Ovary (tissue), 9 donors: ENCODE results near the gene CCK. TPM values are rescaled to one million over a fixed set of nuclear protein-coding genes. Genes with fewer than 3 reads are reported as not detected.

Source experiments
- DNase-seq, 5 donors: peaks; one replicate each; pipeline ENCODE4 v3.0.0-alpha.2; 2019 to 2020
- H3K27ac ChIP-seq, 2 donors: fragments of 200-600 bp; one replicate each; pipeline versions ENCODE4 v1.5.1 to v1.8.0; 2019 to 2022
- H3K27me3 ChIP-seq: fragments of 200-600 bp; one replicate; pipeline ENCODE4 v1.8.0; 2022
- H3K36me3 ChIP-seq: fragments of 200-600 bp; sonication (generic); one replicate; pipeline ENCODE4 v1.5.1; 2019
- H3K4me1 ChIP-seq: one replicate; pipeline ENCODE4 v1.8.1; 2013; ENCODE audit warnings: mild to moderate bottlenecking, moderate library complexity; ENCODE audit not compliant: insufficient read depth
- H3K4me3 ChIP-seq: fragments of 200-600 bp; sonication (generic); one replicate; pipeline ENCODE4 v1.5.1; 2017
- H3K9me3 ChIP-seq, 2 donors: fragments of 200-600 bp in 1 of 2; sonication (generic) in 1 of 2; one replicate each; pipeline versions ENCODE4 v1.5.1 to v1.8.1; 2013 to 2019; ENCODE audit warnings: mild to moderate bottlenecking in 1 of 2, moderate library complexity in 1 of 2
- EP300 ChIP-seq: sonication (generic); formaldehyde crosslinking; IDR thresholded peaks from one replicate; pipeline ENCODE4 v1.6.1; 2017; ENCODE audit warnings: antibody characterized with exemption
- POLR2A ChIP-seq: fragments of 450-650 bp; IDR thresholded peaks from one replicate; pipeline ENCODE4 v1.6.1; 2017; ENCODE audit warnings: antibody characterized with exemption, mild to moderate bottlenecking, moderate library complexity
- WGBS, 3 donors: extraction: QIAGEN DNeasy Blood & Tissue Kit in 1 of 3; methylation state at CpG; one replicate each; pipeline versions ENCODE4 v1.1.5 to v1.1.7; 2013 to 2017; 5-methylcytosine and 5-hydroxymethylcytosine counted together
- intact Hi-C, 4 donors: fragments of 100-400 bp; cut with DNase I; formaldehyde crosslinking; loops; one replicate each; pipeline versions ENCODE4 v1.11.0 to v1.15.1; 2022 to 2023
- polyA plus RNA-seq, 2 donors: library from polyadenylated mRNA; stranded (reverse); fragments of 200-250 nt in 1 of 2; fragments of 350-450 nt in 1 of 2; fragmentation: Illumina TruSeq in 1 of 2; extraction: RNeasy Lipid Tissue Mini Kit (QIAGEN cat#74804) in 1 of 2; gene quantifications; one replicate each; pipeline ENCODE4 v1.2.3, GENCODE V29; 2013 to 2014
- total RNA-seq, 7 donors: library from RNA; depleted of rRNA in 2 of 7; stranded (reverse); fragments of >200 nt in 2 of 7; fragmentation: NEBNext Ultra II Directional in 3 of 7; extraction: Animal tissue kit (Norgen Biotek cat#: 25700) in 3 of 7; gene quantifications; one replicate each; pipeline versions ENCODE4 v1.1.0 to v1.2.4, GENCODE V29; 2016 to 2023
- TF ChIP-seq, protein P1 (sequence below), 3 donors: fragments of 450-650 bp in 2 of 3; fragments of 200-600 bp in 1 of 3; IDR thresholded peaks; one replicate each; pipeline versions ENCODE4 v1.5.1 to v1.8.0; 2016 to 2022; ENCODE audit warnings: antibody characterized with exemption in 3 of 3, mild to moderate bottlenecking in 1 of 3
- donor health status: DM: no; HTN: no; CAD: no; lungs with moderate emphysema.
- donor health status: DM: no; HTN: no; CAD: no.
- donor health status: Bipolar disorder and iron deficiency.
- donor health status: DM: yes; HTN: yes; CAD: no.
- donor health status: DM: no; HTN: no; CAD: no.
- donor health status: DM: yes; HTN: yes; CAD: no.

The CCK gene
- total and polyA plus RNA-seq, 9 donors: not detected

DNA sequence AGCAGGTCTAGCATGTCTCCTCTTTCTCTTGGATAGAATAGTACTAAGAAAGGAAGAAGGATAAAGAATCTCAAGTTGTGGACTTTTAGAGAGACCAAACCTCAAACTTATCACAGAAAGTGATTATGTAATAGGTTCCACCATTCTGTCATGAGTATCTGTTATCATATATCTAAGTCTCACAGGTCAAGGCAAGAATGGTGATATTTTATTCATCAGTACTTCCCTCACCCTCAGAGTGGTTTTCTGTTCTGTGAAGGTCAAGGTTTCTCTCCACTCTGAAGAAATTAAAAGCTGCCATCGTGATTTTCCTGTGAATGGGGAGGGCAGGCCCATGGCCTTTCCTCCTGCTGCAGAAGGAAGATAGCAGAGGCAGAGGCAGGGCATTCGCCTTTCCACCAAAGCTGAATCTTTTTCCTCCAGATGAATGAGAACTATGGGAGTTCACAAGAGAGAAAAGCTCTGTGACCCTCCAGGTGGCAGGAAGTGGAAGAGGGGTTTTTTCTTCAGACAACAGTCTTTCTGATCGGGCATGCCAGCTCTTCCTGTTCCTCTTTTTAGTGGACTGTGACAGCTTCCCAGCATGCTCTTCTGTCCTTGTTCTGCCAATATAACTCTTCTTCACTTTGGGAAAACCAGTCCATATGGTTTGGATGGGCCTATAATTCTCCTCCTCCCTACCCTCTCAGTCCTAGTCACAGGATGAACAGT lies 37.1 kb upstream of the CCK start:
- TF ChIP-seq, protein P1, sequence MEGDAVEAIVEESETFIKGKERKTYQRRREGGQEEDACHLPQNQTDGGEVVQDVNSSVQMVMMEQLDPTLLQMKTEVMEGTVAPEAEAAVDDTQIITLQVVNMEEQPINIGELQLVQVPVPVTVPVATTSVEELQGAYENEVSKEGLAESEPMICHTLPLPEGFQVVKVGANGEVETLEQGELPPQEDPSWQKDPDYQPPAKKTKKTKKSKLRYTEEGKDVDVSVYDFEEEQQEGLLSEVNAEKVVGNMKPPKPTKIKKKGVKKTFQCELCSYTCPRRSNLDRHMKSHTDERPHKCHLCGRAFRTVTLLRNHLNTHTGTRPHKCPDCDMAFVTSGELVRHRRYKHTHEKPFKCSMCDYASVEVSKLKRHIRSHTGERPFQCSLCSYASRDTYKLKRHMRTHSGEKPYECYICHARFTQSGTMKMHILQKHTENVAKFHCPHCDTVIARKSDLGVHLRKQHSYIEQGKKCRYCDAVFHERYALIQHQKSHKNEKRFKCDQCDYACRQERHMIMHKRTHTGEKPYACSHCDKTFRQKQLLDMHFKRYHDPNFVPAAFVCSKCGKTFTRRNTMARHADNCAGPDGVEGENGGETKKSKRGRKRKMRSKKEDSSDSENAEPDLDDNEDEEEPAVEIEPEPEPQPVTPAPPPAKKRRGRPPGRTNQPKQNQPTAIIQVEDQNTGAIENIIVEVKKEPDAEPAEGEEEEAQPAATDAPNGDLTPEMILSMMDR (IDR thresholded peaks at IDR 0.05): no peak
- TF ChIP-seq POLR2A (no peak), EP300 (no peak)
- no peak for DNase-seq
- H3K4me1 ChIP-seq: no peaks in the 10 kb centered on the region
- H3K4me3 ChIP-seq: no peak overlapping the region
- 43 to 60% (median 52%) methylated on average over 3 of the region's 3 CpGs for WGBS, 3 donors
- no peaks in the 10 kb centered on the region for H3K9me3 ChIP-seq
- no peak overlapping the region for H3K27ac ChIP-seq
- no peaks in the 10 kb centered on the region for H3K27me3 ChIP-seq
- intact Hi-C loops: no loop called here
- H3K36me3 ChIP-seq: no peaks in the 10 kb centered on the region

DNA sequence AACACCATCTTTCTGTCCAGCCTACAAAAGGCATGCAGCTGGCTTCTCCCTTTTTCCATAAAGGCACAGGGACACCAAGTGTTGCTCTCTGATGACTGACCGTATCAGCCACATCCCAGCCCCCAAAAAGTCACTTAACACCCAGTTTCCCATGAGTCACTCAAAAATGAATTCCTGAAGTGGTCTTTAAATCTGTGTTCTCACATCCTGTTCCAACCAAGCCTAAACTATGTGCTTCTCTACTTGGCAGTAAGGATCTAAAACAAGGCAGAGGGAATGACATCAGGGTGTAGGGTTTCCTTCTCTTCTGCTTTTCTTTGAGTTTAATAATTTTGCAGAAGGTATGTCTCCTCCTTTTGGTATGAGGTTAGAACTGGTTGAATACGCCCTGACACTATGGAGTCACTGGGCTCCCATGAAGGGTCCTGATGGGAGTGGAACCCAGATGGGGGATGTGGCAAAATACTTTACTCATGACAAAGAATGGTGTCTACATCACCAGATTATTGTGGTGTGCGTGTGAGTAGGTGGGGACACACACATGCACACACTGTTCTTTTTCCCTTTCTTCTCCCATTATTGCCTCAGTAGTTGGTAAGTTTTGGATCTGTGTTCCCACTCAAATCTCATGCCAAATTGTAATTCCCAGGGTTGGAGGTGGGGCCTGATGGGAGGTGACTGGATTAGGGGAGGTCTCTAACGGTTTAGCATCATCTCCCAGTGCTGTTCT lies 35.6 kb upstream of the CCK start:
- WGBS, 3 donors: 44 to 65% (median 47%) methylated on average over 4 of the region's 4 CpGs
- H3K27me3 ChIP-seq: no peaks in the 10 kb centered on the region
- H3K4me1 ChIP-seq: no peaks in the 10 kb centered on the region
- TF ChIP-seq, protein P1 (IDR thresholded peaks at IDR 0.05): no peak
- no peak for TF ChIP-seq EP300
- no peak for TF ChIP-seq POLR2A
- H3K36me3 ChIP-seq: no peaks in the 10 kb centered on the region
- no peaks in the 10 kb centered on the region for H3K9me3 ChIP-seq
- DNase-seq: no peak
- no peak overlapping the region for H3K27ac ChIP-seq
- intact Hi-C loops: no loop called here
- H3K4me3 ChIP-seq: no peak overlapping the region

DNA sequence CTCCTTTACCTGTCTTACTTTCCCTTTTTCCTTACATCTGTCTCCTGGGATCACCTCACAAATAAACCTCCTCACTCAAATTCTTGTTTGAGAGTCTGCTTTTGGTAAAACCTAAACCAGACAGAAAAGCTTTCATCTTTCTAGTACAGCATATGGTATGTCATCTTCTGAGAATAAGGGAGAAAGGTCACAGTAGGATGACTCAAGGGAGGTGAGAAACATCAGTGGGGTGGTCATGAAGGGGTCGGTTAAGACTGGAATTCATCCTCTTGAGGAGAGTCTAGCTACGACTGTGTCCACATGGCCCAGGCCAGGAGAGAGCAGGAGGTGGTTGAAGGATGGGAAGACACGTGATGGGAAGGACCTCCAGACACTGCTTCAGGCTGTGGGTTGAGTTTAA lies 34.8 kb upstream of the CCK start:
- DNase-seq: no peak
- 62 to 69% (median 64%) methylated on average over 3 of the region's 3 CpGs for WGBS, 3 donors
- no peaks in the 10 kb centered on the region for H3K36me3 ChIP-seq
- intact Hi-C loops: no loop called here
- H3K27ac ChIP-seq: no peak overlapping the region
- no peaks in the 10 kb centered on the region for H3K4me1 ChIP-seq
- no peak overlapping the region for H3K4me3 ChIP-seq
- H3K9me3 ChIP-seq: no peaks in the 10 kb centered on the region
- TF ChIP-seq, protein P1 (IDR thresholded peaks at IDR 0.05): no peak
- TF ChIP-seq EP300 (no peak), POLR2A (no peak)
- no peaks in the 10 kb centered on the region for H3K27me3 ChIP-seq

DNA sequence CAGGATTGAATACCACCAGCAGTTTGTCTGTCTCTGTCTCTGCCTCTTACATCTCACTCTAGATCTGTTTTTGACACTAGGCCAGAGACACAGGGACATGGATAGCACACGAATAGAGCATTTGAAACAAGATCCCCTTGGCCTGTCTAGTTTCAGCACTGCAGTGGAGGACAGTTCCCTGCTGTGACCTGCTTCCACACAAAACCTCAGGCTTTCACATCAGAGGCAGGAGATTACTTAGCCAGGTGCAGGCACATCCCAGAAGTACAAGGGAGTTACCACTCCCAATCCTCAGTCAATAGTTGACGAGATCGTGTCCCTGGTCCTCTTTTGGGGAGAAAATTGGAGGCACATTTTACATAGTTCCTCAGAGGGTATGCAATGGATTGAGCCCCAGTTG lies 34.0 kb upstream of the CCK start:
- no peaks in the 10 kb centered on the region for H3K4me1 ChIP-seq
- intact Hi-C loops: no loop called here
- H3K27ac ChIP-seq: no peak overlapping the region
- DNase-seq: no peak
- H3K9me3 ChIP-seq: no peaks in the 10 kb centered on the region
- no peaks in the 10 kb centered on the region for H3K36me3 ChIP-seq
- TF ChIP-seq POLR2A (no peak), EP300 (no peak)
- 4 to 11% (median 5%) methylated on average over 3 of the region's 3 CpGs for WGBS, 3 donors
- no peak overlapping the region for H3K4me3 ChIP-seq
- H3K27me3 ChIP-seq: no peaks in the 10 kb centered on the region

DNA sequence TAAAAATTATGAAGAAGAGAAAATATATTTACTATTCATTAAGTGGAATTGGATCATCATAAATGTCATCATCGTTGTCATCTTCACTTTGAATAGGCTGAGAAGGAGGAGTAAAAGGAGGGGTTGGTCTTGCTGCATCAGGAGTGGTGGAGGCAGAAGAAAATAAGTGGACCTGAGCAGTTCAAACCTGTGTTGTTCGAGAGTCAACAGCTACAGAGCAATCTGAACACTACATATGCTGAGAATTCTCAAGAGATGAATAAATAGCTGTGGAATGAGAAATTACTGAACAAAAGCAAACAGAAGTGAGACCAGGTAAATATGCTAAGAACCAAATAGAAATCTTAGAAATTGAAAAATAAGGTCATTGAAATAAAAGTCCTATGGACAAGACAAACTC lies 32.3 kb upstream of the CCK start:
- Histone ChIP-seq H3K27ac (no peak overlapping the region), H3K4me3 (no peak overlapping the region), H3K9me3 (no peaks in the 10 kb centered on the region), H3K4me1 (no peaks in the 10 kb centered on the region), H3K27me3 (no peaks in the 10 kb centered on the region), H3K36me3 (no peaks in the 10 kb centered on the region)
- DNase-seq: no peak
- intact Hi-C loops: no loop called here
- 71 to 78% (median 74%) methylated on average over 2 of the region's 2 CpGs for WGBS, 3 donors
- TF ChIP-seq, protein P1 (IDR thresholded peaks at IDR 0.05): no peak
- TF ChIP-seq EP300 (no peak), POLR2A (no peak)
